Hematopoietic multipotent progenitor cell (in vitro differentiated cells): Measurements from ENCODE around the gene UTP25. TPM values are rescaled to one million over a fixed set of nuclear protein-coding genes. Genes with fewer than 3 reads are reported as not detected.
A peak's percentile ranks its signal among the peaks of the same experiment; 100 is the strongest.

Experiments
- DNase-seq, 3 donors: peaks; one replicate each; pipeline ENCODE4 v3.0.0-alpha.2; 2011 to 2015; ENCODE audit warnings: low read depth in 2 of 3, low spot score in 2 of 3
- total RNA-seq: library from RNA; depleted of rRNA; stranded (reverse); fragments of >200 nt; gene quantifications from one replicate; pipeline ENCODE4 v1.2.3, GENCODE V29; 2012

Gene UTP25
- total RNA-seq, 1 donor, result 3.8 TPM

DNA sequence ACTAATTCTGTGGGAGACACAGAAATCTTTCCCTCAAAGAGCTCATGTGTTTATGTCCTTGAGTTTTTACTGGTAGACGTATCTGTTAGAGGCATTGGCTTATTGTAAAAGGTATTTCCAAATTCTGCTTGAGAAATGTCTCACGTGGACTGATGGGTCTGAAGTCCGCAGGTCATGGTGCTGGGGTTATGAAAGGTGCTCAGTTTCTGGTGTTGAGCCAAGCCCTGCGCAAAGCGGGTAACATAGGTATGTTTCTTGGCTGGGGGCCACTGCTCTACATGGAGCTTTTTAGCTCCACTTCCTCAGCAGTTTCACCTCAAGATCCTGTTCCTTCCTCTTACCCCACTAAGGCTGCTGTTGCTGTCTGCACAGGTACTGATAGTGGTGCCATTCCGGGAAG, 10.8 kb downstream of the UTP25 start:
- DNase-seq, result no peak

DNA sequence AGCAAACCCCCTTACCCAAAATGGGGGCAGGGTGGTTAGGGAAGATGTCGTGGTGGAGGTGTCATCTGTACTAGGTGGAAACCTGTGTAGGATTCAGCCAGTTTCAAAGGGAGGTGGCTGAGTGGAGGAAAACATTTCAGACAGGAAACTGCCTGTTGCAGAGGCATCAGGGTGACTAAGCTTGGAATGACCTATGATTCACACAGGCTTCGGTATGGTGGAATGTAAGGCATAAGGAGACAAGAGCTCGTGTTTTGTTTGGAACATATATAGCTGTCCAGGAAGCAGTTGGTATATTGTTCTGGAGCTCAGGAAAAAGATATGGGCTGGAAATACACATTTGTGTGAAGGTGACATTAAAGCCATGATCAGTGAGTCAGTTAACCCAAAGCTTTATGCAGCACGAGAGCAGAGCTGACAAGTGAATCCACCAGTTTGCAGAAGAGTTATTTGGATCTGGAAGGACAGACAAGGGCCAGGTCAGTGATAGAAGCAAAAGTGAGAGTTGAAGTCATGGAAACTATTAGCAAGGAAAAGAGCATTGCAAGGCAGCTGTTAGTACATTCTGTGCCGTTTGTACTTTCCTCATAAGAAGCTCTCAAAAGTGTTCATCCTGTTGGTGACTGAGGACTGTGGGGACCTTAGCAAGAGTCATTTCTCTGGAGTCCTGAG, 12.2 kb downstream of the UTP25 start:
- no peak for DNase-seq

DNA sequence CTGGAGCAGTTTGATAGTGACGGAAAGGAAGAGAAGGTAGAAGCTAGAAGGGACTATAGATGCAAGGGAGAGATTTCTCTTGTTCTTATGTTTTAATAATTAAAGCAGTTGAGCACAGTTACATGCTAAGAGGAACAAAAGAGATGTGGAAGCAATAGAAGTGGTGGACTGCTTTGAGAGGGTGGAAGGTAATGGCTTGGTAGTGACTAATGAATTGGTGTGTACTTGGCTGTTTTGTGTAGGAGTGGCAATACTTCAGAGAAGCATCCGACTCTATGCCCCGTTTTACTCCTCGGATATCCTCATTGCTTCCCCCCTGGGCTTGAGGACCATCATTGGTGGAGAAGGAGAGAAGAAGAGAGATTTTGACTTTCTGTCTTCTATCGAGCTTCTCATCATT, 12.8 kb downstream of the UTP25 start:
- DNase-seq, result no peak

DNA sequence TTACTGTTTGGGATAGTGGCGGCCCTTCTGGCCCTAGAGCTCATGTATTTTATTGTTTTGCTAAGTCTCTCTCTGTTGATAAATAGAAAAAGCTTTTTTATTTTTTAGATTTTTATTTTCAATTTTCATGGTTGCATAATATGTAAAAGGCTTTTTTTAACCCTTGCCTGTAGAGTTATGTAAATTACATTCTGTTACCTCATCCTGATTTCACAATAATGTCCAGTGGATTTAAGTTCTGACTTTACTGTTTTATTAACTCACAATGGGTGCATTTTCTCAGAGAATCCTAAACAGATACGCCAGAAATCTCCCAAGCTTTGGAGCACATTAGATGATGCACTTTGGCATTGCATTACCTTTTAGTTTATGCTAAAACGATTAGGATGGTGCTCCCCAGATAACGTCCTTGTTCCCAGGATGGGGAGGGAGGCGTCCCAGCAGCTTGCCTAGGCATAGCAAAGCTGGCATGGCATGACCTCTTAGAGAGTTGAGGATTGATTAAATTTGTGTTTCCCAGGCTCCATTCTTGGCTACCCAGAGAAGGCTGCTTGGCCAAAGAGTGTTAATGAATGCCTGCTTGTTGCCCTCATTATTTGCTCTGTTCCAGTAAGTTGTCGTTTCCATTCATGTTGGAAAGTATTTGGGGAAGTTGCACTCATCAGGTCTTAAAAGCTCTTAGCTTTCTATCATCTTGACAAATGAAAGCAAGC, 17.1 kb downstream of the UTP25 start:
- DNase-seq, result no peak

DNA sequence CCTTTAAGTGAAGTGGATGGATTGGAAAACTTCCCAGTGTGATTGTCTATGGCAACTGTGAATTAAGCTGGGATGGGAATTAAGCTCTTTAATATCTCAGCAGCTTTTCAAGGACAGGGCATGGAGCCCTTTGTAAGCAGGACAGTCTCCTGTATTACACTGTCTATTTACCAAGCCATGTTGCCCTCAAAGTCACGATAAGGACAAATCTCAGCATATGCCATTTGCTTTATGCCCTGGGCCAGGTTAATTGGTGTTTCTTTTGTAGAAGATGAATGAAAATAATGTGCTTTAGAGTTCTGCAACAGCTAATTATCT, 17.6 kb downstream of the UTP25 start:
- DNase-seq, result no peak

DNA sequence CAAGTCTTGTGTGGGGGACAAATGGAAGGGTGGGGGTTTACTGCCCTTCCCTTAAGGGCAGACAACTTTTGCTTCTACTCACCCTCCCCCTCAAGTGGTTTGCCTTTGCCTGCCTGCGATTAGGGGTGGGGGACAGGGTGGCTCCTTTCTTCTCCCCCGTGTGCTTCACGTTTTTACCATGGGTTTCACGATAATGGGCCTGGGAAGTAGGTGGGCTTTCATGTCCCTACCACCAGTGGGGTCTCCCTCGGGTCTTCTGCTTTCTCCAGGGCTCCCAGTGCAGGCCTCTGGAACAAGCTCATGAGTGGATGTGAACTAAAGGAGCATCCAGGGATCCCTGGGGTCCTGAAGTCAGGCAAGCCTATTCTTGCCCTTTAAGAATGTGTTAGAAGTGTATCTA, 21.6 kb downstream of the UTP25 start:
- DNase-seq, result no peak

DNA sequence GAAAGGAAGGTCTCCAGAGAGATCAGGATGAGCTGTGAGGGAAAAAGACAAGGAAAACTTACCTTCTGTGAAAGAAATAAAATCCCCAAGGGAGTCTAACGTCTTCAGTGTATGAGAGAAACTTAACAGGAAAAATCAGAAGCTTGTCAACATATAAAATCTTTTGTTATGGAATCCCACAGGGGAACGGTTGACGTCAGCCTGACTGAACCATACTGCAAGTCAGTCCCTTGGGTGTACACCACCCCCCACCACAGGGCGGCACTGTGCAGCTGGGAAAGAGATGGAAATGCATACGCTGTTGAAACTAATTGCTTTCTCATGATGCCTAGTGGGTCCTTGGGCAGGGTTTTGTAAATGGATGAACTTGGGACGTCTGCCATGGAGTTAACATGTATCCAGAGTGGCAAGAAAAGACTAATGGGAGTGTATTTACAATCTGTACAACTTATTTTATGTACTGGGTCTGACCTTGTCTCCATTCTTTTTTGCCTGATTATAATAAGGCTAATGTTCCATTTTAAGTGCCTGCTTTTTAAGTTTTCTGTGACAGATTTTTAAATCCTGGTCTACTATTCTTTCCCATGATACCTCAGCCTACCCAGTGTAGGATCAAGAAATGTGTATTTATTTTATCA, 22.7 kb downstream of the UTP25 start:
- peak in 2 of 3 donors; percentile 25 to 50 for DNase-seq

DNA sequence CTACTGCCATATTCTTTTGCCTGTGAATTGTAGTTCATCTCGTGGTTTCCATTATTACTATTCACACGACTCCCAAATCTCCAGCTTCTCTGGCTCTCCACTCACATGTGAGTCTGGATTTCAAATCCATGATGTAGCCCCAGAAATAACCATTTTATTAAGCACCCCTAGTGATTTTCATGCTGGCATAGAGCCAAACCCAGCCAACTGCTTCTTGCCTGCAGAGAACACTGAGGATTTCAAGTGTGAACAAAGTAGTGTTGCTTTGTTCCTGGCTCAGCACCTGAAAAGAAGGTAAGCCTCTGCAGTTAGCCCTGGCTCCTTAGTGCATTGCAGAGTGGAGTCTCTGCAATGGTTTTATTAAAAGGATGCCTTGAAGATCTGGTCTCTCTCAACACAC, 25.9 kb downstream of the UTP25 start:
- DNase-seq, result no peak

DNA sequence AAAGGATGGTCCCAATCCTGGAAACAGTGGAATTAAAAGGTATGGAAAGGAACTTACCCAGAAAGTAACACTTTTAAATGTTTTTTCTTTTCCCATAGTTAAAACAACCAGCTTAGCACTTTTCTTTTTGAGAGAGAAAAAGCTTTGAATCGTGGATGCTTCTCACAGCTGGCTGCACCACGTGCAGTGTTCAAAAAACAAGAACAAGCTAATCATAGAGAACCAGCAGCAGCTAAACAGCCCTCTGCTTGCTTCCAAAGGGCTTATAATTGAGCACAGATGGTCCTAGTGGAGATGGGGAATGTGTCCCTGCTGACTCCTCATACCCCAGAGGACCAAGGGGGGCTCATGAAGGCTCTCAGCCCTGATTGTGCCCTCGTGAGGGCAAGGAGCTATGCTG, 26.4 kb downstream of the UTP25 start:
- DNase-seq, result no peak

DNA sequence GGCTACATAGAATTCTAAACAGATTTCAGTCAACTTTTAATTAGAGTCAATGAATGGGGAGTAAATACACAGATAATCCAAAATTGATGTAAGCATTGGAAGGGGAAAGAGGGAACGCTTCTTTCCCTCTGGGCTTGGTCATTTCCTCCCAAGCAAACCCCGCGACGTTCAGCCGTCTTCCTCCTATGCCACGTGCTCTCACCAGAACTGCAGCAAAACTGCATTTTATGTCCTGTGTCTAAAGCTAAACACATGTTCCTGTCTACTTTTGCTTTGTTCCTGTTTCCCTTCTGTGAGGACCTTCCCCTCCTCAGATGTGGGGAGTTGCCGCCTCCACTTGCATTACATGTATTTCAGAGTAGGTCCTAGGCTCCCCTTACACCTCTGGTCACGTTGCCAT, 27.2 kb downstream of the UTP25 start:
- DNase-seq, result no peak

DNA sequence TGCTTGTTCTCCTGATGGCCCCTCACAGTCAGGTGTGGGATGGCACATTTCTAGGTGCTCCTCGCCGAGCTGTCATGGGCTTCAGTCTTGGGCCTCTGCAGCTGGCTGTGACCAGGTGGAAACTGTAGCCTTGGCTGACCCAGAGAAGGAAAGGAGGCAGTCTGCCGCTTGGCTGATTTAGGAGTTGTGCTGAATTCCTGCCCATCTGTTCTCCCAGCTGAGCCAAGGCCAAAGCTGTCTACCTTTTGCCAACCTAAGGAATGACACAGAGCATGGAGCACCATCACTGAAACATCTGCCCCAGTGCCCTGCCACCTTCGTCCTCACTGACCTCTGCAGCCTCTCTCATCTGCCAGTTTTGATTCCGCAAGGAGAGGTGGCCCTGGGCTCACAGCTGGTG, 27.9 kb downstream of the UTP25 start:
- no peak for DNase-seq

DNA sequence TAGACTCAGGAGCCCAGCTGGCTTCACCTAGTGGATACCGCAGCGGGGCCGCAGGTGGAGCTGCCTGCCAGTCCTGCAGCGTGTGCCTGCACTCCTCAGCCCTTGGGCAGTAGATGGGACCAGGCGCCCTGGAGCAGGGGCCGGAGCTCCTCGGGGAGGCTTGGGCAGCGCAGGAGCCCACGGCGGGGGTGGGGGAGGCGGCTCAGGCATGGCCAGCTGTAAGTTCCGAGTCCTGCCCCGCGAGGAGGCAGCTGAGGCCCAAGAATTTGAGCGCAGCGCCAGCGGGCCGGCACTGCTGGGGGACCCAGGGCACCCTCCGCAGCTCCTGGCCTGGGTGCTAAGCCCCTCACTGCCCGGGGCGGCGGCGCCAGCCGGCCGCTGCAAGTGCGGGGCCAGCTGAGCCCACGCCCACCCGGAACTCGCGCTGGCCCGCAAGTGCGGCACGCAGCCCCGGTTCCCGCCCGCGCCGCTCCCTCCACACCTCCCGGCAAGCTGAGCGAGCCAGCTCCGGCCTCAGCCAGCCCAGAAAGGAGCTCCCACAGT, 30.9 kb downstream of the UTP25 start:
- DNase-seq, result no peak

DNA sequence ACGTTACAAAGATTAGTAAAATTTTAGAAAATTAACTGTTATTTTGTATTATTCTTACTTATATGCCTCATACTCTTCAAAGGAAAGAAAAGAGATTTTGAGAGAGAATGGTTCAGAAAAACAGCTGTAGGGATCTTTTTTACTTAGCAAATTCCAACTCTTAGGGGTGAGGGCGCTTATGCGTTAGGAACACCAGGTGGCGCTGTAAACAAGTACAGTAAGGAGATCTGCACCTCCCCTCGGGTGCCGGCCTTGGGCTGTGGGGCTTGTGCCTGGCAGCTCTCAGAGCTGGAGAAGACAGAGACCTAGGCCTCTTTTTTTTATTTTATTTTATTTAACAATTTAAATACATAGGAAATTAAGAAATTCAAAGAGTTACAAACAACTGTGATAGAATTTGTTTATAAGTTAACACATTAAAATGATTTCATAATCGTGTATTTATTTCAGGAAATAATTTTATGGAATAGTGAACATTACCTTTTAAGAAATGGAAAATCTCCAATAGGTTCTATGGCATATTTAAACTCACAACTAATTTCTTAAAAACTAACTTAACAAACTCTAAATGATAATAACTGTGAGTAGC, 32.6 kb downstream of the UTP25 start:
- DNase-seq, result peak; percentile 31 to 88 (median 75)

DNA sequence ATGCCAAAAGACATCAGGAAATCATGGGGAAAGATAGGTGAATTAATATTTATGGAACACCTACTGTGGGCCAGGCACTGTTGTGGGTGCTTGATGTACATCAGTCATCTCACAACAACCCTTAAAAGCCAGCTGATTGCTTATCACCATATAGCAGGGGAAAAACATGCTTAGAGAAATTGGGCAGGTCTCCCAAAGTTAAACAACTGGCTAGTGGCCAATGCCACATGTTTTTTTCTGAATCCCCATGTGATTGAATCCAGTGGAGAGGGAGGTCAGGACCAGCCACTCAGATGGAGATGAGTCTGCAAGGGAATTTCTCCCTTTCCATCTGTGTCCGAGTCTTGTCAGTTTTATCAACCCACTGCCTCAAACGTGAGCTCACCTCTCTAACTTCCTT, 33.5 kb downstream of the UTP25 start:
- DNase-seq, result no peak

DNA sequence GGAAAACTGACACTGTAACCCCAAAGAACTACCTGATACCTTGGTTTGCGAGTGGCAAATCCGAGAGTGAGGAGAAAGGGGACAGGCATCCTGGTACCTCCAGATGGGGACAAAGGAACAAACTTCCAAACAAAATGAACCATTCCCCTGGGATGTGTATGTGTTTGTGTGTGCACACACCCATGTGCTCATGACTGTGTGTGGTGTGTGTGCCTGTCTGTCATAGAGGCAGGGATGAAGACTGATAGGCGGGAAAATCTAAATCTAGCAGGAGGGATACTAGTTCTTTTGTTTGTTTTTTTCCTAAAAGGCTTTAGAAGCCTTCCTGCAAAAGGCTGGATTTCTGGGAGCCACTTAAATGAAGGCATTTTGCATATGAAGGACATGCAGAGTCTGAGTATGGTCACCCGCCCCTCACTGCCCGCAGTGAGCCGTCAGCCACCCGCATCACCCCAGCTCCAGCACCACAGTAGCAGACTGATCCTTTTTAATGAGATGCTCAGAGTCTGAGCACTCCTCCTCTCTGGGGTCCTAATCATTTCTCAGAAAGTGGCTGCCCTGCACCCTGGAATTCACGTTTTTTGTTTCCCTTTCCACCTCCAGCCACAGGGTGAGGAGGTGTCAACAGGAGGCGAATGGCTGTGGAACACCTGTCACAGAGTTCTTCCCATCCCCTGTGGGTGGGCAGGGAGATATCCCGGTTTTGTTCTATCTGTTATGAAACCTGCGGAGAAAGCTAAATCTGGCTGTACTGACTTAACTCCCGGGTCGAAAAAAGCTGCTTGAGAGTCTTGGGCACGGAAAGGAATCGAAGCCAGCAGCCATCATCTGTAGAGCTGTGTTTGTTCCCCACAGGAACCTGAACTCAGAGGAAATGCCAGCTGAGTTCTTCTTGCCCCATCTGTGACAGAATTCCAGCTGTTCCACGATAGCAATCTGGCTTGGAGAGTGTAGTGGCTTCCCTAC, 34.9 kb downstream of the UTP25 start:
- no peak for DNase-seq

DNA sequence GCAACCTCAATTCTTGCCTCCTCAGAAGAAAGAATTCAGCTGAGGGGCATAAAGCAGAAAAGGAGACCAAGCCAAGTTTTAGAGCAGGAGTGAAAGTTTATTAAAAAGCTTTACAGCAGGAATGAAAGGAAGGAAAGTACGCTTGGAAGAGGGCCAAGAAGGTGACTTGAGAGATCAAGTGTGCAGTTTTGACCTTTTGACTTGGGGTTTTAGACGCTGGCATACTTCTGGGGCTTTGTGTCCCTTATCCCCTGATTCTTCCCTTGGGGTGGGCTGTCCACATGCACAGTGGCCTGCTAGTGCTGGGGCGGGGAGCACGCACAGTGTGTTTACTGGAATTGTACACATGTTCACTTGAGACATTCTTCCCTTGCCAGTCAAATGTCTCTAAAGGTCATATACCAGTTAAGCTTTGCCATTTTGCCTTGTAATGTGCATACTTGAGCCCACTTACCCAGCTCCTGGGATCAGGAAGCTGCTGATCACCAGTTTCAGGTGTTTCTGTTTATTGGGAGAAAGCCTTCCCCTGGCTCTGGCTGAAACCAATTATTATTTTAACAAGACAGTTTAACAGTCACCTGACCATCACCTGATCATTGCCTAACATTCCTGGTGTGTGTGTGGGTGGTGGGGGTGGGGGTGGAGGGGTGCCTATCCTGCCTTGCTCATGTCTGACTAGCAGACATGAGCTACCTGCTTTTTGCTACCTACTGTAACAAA, 36.2 kb downstream of the UTP25 start:
- DNase-seq, result peak in 1 of 3 donors; percentile 24

DNA sequence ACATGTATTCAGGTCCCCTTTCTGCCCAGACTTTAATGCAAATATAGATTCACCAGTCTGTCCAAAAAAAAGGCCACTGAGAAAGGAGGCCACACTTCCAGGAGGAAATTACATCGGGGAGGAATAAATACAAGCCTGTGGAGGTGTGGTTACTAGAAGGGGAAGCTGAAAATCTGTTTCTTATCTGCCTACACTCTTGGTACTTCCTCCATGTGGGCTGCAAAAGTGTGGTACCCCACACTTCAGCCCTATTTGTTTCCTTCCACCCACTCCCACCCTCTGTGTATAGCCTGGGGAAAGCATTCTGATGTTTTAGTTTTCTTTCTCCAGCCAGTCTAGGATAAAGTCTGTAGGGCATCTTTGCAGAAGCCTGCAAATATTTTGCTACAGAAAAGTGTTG, 38.4 kb downstream of the UTP25 start:
- DNase-seq, result peak in 2 of 3 donors; percentile 33 to 78

DNA sequence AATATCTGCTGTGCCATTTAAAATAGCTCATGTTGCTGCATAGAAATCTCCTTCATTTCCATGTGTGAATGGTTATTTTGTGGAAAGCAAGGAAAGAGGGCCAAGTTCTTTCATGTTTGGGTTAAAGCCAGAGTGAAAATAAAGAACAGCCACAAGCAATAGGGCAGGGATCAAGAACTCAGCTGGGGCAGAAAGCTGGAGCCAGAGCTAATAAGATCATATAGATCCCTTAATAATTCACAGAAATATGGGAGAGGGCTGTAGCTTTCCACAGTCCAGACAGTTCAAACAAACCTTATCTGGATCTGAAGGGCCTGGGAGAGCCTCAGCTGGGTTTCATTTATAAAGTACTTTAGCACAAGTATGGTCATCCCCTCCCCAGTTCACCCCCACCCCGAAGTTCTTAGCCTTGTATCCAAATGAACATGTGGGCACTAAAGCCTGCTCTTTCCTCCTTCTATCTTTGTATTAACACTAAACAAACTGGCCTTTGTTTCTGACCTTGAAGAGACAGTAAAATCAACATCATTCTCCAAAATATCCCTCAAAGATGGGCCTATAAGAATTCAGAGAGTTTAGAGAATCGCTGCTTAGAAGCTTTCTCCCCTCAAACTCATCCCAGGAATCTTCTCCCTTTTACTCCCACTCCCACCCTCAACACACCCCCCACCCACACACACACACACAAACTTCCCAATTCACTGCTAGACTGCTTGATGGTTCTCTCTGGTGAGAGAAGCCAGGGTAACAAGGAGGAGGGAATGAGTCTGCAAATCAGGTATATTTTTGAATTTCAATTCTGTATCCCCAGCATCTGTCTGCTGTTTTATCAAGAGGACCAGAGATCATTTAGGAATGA, 41.7 kb downstream of the UTP25 start:
- DNase-seq, result no peak
